ENCODE results near the gene RPL18A. TPM values are rescaled to one million over a fixed set of nuclear protein-coding genes. Genes with fewer than 3 reads are reported as not detected.
A peak's percentile ranks its signal among the peaks of the same experiment; 100 is the strongest.

The RPL18A gene
- 2,013 and 2,102 TPM in 2 replicates for total RNA-seq (2014; rRNA removed; shearing (Covaris generic))
- 1,592 and 1,861 TPM in 2 replicates for polyA plus RNA-seq (2015; cell fraction: cytosol; rRNA removed)
- polyA plus RNA-seq (2015; cell fraction: nucleus; rRNA removed), result 455 and 514 TPM in 2 replicates

GRCh38 chr19:17859533-17860330, at the start of gene RPL18A:
TSS of gene RPL18A (plus strand) at chr19:17859910. CDS start at chr19:17859957, 47 bp downstream.
- DNase-seq (ENCODE audit: low read depth), result peak; percentile 99

- no peak for DNase-seq (ENCODE audit: low read depth)
Measured at GRCh38 chr19:17811103-17811502, 48.6 kb upstream of the RPL18A start.

- DNase-seq (ENCODE audit: low read depth), result no peak
Measured at GRCh38 chr19:17811681-17812080, 48.0 kb upstream of the RPL18A start.

GRCh38 chr19:17812099-17812498, 47.6 kb upstream of the RPL18A start:
- no peak for DNase-seq (ENCODE audit: low read depth)

- DNase-seq (ENCODE audit: low read depth), result no peak
Measured at GRCh38 chr19:17817668-17818363, 41.9 kb upstream of the RPL18A start.

GRCh38 chr19:17821190-17821589, 38.5 kb upstream of the RPL18A start, which contains the start of gene INSL3:
TSS of gene INSL3 (minus strand) at chr19:17821519. CDS start at chr19:17821506, 13 bp downstream.
- DNase-seq (ENCODE audit: low read depth), result no peak

- DNase-seq (ENCODE audit: low read depth), result no peak
Measured at GRCh38 chr19:17824339-17824738, 35.4 kb upstream of the RPL18A start.

GRCh38 chr19:17826508-17827056, 33.1 kb upstream of the RPL18A start:
- no peak for DNase-seq (ENCODE audit: low read depth)

- DNase-seq (ENCODE audit: low read depth), result no peak
Measured at GRCh38 chr19:17829855-17830566, 29.7 kb upstream of the RPL18A start.

GRCh38 chr19:17830567-17831418, 28.9 kb upstream of the RPL18A start:
- no peak for DNase-seq (ENCODE audit: low read depth)

- no peak for DNase-seq (ENCODE audit: low read depth)
Measured at GRCh38 chr19:17831419-17831888, 28.3 kb upstream of the RPL18A start.

GRCh38 chr19:17832443-17833208, 27.1 kb upstream of the RPL18A start:
- DNase-seq (ENCODE audit: low read depth), result no peak

GRCh38 chr19:17834350-17835181, 25.1 kb upstream of the RPL18A start:
- DNase-seq (ENCODE audit: low read depth), result no peak

- DNase-seq (ENCODE audit: low read depth), result no peak
Measured at GRCh38 chr19:17835182-17836006, 24.3 kb upstream of the RPL18A start.

GRCh38 chr19:17836530-17836929, 23.2 kb upstream of the RPL18A start:
- DNase-seq (ENCODE audit: low read depth), result no peak

- no peak for DNase-seq (ENCODE audit: low read depth)
Measured at GRCh38 chr19:17837972-17838371, 21.7 kb upstream of the RPL18A start.

- no peak for DNase-seq (ENCODE audit: low read depth)
Measured at GRCh38 chr19:17840019-17840418, 19.7 kb upstream of the RPL18A start.

- DNase-seq (ENCODE audit: low read depth), result no peak
Measured at GRCh38 chr19:17841371-17841809, 18.3 kb upstream of the RPL18A start.

Measured in HT1080 (cell line).